Activated T-cell treated with anti-CD3 and anti-CD28 coated beads, Interleukin-2, amount 50 U/mL, for 72 hours (primary cell): ENCODE measurements around the gene MPDU1. TPM values are rescaled to one million over a fixed set of nuclear protein-coding genes. Genes with fewer than 3 reads are reported as not detected.

ENCODE experiments used
- ATAC-seq, 2 donors: fragments of 150-1000 bp; cut with Tn5 transposase; replicated peaks in 1 of 2; 2 replicates each; pipeline ENCODE4 v1.10.0; 2021; ENCODE audit warnings: moderate library complexity in 2 of 2, mild to moderate bottlenecking in 1 of 2
- DNase-seq, 2 donors: peaks; one replicate each; pipeline ENCODE4 v3.0.0; 2021 to 2022; ENCODE audit warnings: mixed read lengths in 1 of 2
- H3K27ac Mint-ChIP-seq: one replicate; pipeline ENCODE4 v1.8.0; 2022; ENCODE audit warnings: mild to moderate bottlenecking, moderate library complexity, mixed read lengths
- H3K27me3 Mint-ChIP-seq: one replicate; pipeline ENCODE4 v1.8.0; 2022; ENCODE audit warnings: low read depth, mixed read lengths
- H3K36me3 Mint-ChIP-seq, 2 donors: one replicate each; pipeline ENCODE4 v1.8.0; 2022; ENCODE audit warnings: mixed read lengths in 2 of 2, mild to moderate bottlenecking in 1 of 2; ENCODE audit not compliant: insufficient read depth in 2 of 2
- H3K4me1 Mint-ChIP-seq: one replicate; pipeline ENCODE4 v1.8.0; 2022; ENCODE audit warnings: low read depth, mixed read lengths
- H3K4me3 Mint-ChIP-seq, 2 donors: one replicate each; pipeline ENCODE4 v1.8.0; 2022; ENCODE audit warnings: mild to moderate bottlenecking in 2 of 2, mixed read lengths in 2 of 2, moderate library complexity in 2 of 2
- H3K9me3 Mint-ChIP-seq, 2 donors: one replicate each; pipeline ENCODE4 v1.8.0; 2022; ENCODE audit warnings: mixed read lengths in 2 of 2
- total RNA-seq, 2 donors: library from RNA; stranded (reverse); gene quantifications; one replicate each; pipeline ENCODE4 v1.2.3, GENCODE V29; 2022

The MPDU1 gene
- total RNA-seq, 2 donors from 2014 or later, result 44.0 to 51.9 TPM

GRCh38 chr17:7569571-7569970 is 14.1 kb upstream of the MPDU1 start:
- Mint-ChIP-seq H3K9me3 (no peaks in the 10 kb centered on the region), H3K36me3 (peaks cover 18 to 28% of the 10 kb centered on the region in 2 donors), H3K4me1 (peaks cover 46% of the 10 kb centered on the region), H3K27ac (no peak overlapping the region), H3K27me3 (no peaks in the 10 kb centered on the region), H3K4me3 (no peak overlapping the region)
- ATAC-seq (no peak), DNase-seq (no peak)

DNA sequence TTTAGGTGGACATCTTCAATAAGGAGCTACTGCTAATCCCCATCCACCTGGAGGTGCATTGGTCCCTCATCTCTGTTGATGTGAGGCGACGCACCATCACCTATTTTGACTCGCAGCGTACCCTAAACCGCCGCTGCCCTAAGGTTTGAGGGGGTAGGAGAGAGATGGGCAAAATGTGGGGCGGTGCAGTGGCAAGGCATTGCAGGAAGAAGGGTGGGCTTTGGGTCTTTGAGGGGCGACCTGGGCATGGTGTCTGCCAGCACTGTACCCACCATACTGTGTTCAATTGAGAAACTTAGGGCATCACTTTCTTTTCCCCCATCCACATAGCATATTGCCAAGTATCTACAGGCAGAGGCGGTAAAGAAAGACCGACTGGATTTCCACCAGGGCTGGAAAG is 13.3 kb upstream of the MPDU1 start:
- no peak overlapping the region for H3K27ac Mint-ChIP-seq
- H3K4me1 Mint-ChIP-seq, result peaks cover 52% of the 10 kb centered on the region
- DNase-seq (no peak), ATAC-seq (no peak)
- peaks cover 26 to 35% of the 10 kb centered on the region in 2 donors for H3K36me3 Mint-ChIP-seq
- no peaks in the 10 kb centered on the region for H3K9me3 Mint-ChIP-seq
- no peaks in the 10 kb centered on the region for H3K27me3 Mint-ChIP-seq
- H3K4me3 Mint-ChIP-seq, result no peak overlapping the region

- Mint-ChIP-seq H3K36me3 (peaks cover 24 to 44% of the 10 kb centered on the region in 2 donors), H3K27ac (peak overlapping the region; percentile 98), H3K27me3 (no peaks in the 10 kb centered on the region), H3K9me3 (no peaks in the 10 kb centered on the region), H3K4me1 (peaks cover 65% of the 10 kb centered on the region), H3K4me3 (peak overlapping the region; percentile 98 to 99)
- DNase-seq (peak in 1 of 2 donors; percentile 99), ATAC-seq (no peak)
These were observed 11.4 kb upstream of the MPDU1 start for GRCh38 chr17:7572338-7572587.

GRCh38 chr17:7572588-7573323 is 10.9 kb upstream of the MPDU1 start:
- Mint-ChIP-seq H3K4me3 (peak overlapping the region; percentile 98 to 99), H3K9me3 (no peaks in the 10 kb centered on the region), H3K36me3 (peaks cover 25 to 41% of the 10 kb centered on the region in 2 donors), H3K27ac (peak overlapping the region; percentile 98), H3K4me1 (peaks cover 70% of the 10 kb centered on the region), H3K27me3 (no peaks in the 10 kb centered on the region)
- ATAC-seq (peak; percentile 86), DNase-seq (peak in 1 of 2 donors; percentile 100)

DNA sequence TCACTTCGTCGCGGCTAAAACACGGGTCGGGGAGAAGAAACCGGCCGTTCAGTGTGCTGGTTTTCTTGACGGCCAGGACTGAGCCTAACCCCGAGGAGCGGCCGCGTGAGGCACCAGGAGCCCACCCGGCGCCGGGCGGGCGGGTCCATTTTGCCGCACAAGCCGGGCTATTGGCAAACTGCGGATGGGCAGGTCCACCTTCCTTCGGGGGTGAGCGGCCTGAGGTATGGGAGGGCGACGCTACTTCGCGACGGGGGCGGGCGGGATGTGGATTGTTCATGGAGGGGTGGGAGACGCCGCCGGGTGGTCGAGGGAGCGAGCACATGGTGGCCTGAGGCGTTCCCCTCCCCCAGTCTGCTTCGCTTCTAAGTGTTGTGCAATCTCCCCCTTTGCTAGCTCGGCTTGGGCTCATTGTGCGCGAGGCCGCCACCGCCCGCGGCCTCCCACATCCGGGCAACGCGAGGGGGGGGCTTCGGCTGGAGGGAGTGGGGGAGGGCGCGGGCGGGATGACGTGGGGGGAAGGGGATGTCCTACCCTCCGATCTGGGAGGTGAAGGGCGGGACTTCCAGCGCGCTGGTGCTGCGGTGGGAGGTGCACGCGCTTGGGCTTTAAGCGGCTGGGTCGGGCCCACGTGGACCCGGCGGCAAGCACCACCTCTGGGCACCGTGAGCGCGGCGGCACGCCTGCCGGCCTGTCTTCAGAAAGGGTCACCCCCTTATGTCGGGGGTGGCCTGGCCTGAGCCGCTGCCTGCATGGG is 10.2 kb upstream of the MPDU1 start:
- Mint-ChIP-seq H3K4me3 (peak overlapping the region; percentile 98 to 99), H3K9me3 (no peaks in the 10 kb centered on the region), H3K4me1 (peaks cover 77% of the 10 kb centered on the region), H3K36me3 (peaks cover 28 to 43% of the 10 kb centered on the region in 2 donors), H3K27ac (peak overlapping the region; percentile 98), H3K27me3 (no peaks in the 10 kb centered on the region)
- peak; percentile 89 to 90 for DNase-seq
- peak; percentile 44 to 45 for ATAC-seq

- no peak for ATAC-seq
- Mint-ChIP-seq H3K27ac (peak overlapping the region; percentile 93), H3K4me1 (peaks cover 86% of the 10 kb centered on the region), H3K9me3 (no peaks in the 10 kb centered on the region), H3K4me3 (peak overlapping the region; percentile 98 to 99), H3K36me3 (peaks cover 30 to 46% of the 10 kb centered on the region in 2 donors), H3K27me3 (no peaks in the 10 kb centered on the region)
- no peak for DNase-seq
These were observed 9.3 kb upstream of the MPDU1 start for GRCh38 chr17:7574176-7574953.

DNA sequence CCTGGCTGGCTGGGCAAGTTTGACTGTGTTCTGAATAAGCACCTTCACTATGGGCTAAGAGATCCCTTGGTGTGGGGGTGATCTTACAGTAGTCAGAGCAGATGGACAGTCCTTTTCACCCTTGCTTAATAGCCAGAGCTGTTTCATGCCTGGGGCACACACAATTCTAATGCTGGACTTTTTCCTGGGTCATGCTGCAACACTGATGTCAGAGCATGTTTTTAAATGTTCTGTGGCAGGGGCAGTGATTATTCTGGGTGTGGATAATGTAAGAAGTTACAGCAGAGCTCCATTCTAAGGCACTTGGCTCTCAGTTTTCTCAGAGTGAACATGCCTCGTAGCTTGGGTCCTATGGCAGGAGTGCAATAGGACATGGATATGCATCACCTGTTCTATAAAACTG is 8.2 kb upstream of the MPDU1 start:
- Mint-ChIP-seq H3K9me3 (no peaks in the 10 kb centered on the region), H3K27ac (peak overlapping the region; percentile 93), H3K36me3 (peaks cover 33 to 46% of the 10 kb centered on the region in 2 donors), H3K27me3 (no peaks in the 10 kb centered on the region), H3K4me1 (peaks cover 87% of the 10 kb centered on the region), H3K4me3 (peak overlapping the region; percentile 98 to 99)
- ATAC-seq, result no peak
- DNase-seq, result no peak

- no peaks in the 10 kb centered on the region for H3K9me3 Mint-ChIP-seq
- peak overlapping the region; percentile 93 for H3K27ac Mint-ChIP-seq
- ATAC-seq, result no peak
- peak overlapping the region; percentile 98 to 99 for H3K4me3 Mint-ChIP-seq
- DNase-seq, result no peak
- peaks cover 33 to 47% of the 10 kb centered on the region in 2 donors for H3K36me3 Mint-ChIP-seq
- H3K4me1 Mint-ChIP-seq, result peaks cover 87% of the 10 kb centered on the region
- no peaks in the 10 kb centered on the region for H3K27me3 Mint-ChIP-seq
These were observed 7.7 kb upstream of the MPDU1 start for GRCh38 chr17:7575959-7576358.

- Mint-ChIP-seq H3K27me3 (no peaks in the 10 kb centered on the region), H3K9me3 (no peaks in the 10 kb centered on the region), H3K27ac (peak overlapping the region; percentile 86), H3K4me3 (peak overlapping the region; percentile 7 to 98), H3K36me3 (peaks cover 33 to 47% of the 10 kb centered on the region in 2 donors), H3K4me1 (peaks cover 87% of the 10 kb centered on the region)
- no peak for ATAC-seq
- DNase-seq, result no peak
These were observed 7.2 kb upstream of the MPDU1 start for GRCh38 chr17:7576432-7576937.

GRCh38 chr17:7577327-7578199 is 6.1 kb upstream of the MPDU1 start:
- Mint-ChIP-seq H3K36me3 (peaks cover 35 to 46% of the 10 kb centered on the region in 2 donors), H3K4me1 (peaks cover 88% of the 10 kb centered on the region), H3K9me3 (no peaks in the 10 kb centered on the region), H3K27ac (peak overlapping the region; percentile 80), H3K27me3 (no peaks in the 10 kb centered on the region), H3K4me3 (peak overlapping the region; percentile 32 to 42)
- ATAC-seq, result no peak
- no peak for DNase-seq

DNA sequence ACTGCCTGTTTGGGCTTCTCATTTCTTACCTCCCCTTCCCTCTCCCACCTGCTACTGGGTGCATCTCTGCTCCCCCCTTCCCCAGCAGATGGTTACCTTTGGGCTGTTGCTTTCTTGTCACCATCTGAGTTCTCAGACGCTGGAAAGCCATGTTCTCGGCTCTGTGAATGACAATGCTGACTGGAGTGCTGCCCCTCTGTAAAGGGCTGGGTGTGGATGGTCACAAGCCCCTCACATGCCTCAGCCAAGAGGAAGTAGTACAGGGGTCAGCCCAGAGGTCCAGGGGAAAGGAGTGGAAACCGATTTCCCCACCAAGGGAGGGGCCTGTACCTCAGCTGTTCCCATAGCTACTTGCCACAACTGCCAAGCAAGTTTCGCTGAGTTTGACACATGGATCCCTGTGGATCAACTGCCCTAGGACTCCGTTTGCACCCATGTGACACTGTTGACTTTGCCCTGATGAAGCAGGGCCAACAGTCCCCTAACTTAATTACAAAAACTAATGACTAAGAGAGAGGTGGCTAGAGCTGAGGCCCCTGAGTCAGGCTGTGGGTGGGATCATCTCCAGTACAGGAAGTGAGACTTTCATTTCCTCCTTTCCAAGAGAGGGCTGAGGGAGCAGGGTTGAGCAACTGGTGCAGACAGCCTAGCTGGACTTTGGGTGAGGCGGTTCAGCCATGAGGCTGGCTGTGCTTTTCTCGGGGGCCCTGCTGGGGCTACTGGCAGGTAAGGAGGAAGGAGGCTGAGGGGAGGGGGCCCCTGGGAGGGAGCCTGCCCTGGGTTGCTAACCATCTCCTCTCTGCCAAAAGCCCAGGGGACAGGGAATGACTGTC is 4.4 kb upstream of the MPDU1 start, which contains the start of gene CD68:
Gene CD68 (plus strand): TSS at position 638 of the 833 bp plus-strand sequence. CDS start 40 bp downstream, at position 678.
- H3K4me3 Mint-ChIP-seq, result peak within 1 kb of the TSS; percentile 52 to 83
- H3K4me1 Mint-ChIP-seq, result peaks cover 87% of the 10 kb centered on the region
- peak; percentile 59 to 70 for ATAC-seq
- DNase-seq, result peak; percentile 74 to 83
- peaks cover 29 to 37% of the 10 kb centered on the region in 2 donors for H3K36me3 Mint-ChIP-seq
- no peaks in the 10 kb centered on the region for H3K27me3 Mint-ChIP-seq
- no peaks in the 10 kb centered on the region for H3K9me3 Mint-ChIP-seq
- peak within 1 kb of the TSS; percentile 68 for H3K27ac Mint-ChIP-seq
